HCT116 (cell line): ENCODE measurements around the gene PDZRN4. TPM values are rescaled to one million over a fixed set of nuclear protein-coding genes. Genes with fewer than 3 reads are reported as not detected.

ENCODE experiments used
- ATAC-seq: fragments of 200-7000 bp; cut with Tn5 transposase; 2 replicates; pipeline ENCODE4 v1.9.1; 2020; ENCODE audit warnings: mild to moderate bottlenecking, moderate library complexity
- BruUV-seq: library from RNA; stranded (reverse); fragments of 400-500 nt; replicated peaks from 2 replicates; lab custom pipeline; 2021; lab: Mats Ljungman, UMichigan
- CTCF ChIA-PET: fragments of 300-600 bp; sonication (Branson Sonifier 250); formaldehyde crosslinking; loops from one replicate; lab custom pipeline; 2021; ENCODE audit warnings: antibody characterized with exemption; lab: Charles Lee
- POLR2A ChIA-PET: fragments of 300-600, 350-600 bp; sonication (Branson Sonifier 250); formaldehyde crosslinking; loops from one replicate; lab custom pipeline; 2021; ENCODE audit warnings: antibody characterized with exemption; lab: Charles Lee
- RAD21 ChIA-PET, 2 experiments: fragments of 300-600 bp; sonication (Branson Sonifier 250); formaldehyde crosslinking; loops; one replicate each; lab custom pipeline; 2023; ENCODE audit warnings: low total read pairs in 2 of 2; ENCODE audit not compliant: uncharacterized antibody in 2 of 2, unreplicated experiment in 2 of 2, low non-redundant PET in 1 of 2; lab: Charles Lee
- DNase-seq: peaks from one replicate; pipeline ENCODE4 v3.0.0-alpha.2; 2010; ENCODE audit warnings: low read depth, low spot score
- H2AFZ ChIP-seq: fragments of 200-600 bp; shearing (Covaris generic), sonication (generic); 2 replicates; pipeline ENCODE4 v1.6.1; 2017; ENCODE audit warnings: low read depth, mixed run types, mixed read lengths, antibody characterized with exemption, low read length; ENCODE audit not compliant: poor library complexity, severe bottlenecking
- H3K27ac ChIP-seq: 2 replicates; pipeline ENCODE4 v1.5.1; 2012; ENCODE audit warnings: low read depth, low read length
- H3K27me3 ChIP-seq: fragments of 200-600 bp; sonication (generic); 2 replicates; pipeline ENCODE4 v1.6.1; 2016; ENCODE audit warnings: mixed run types, low read length, mixed read lengths; ENCODE audit not compliant: insufficient read depth
- H3K36me3 ChIP-seq, 2 experiments: fragments of 200-500 bp in 1 of 2; fragments of 200-600 bp in 1 of 2; sonication (Bioruptor generic) in 1 of 2; sonication (generic) in 1 of 2; 2 replicates each; pipeline versions ENCODE4 v1.5.1 to v1.6.1; 2014 to 2016; ENCODE audit warnings: low read length in 2 of 2, inconsistent platforms in 1 of 2, mixed read lengths in 1 of 2, mixed run types in 1 of 2; ENCODE audit not compliant: insufficient read depth in 2 of 2, control insufficient read depth in 1 of 2
- H3K4me1 ChIP-seq, 2 experiments: fragments of 200-600 bp in 1 of 2; sonication (generic) in 1 of 2; 2 replicates each; pipeline versions ENCODE4 v1.5.1 to v1.6.1; 2012 to 2017; ENCODE audit warnings: low read length in 2 of 2, inconsistent platforms in 1 of 2, mild to moderate bottlenecking in 1 of 2, mixed read lengths in 1 of 2, mixed run types in 1 of 2, moderate library complexity in 1 of 2; ENCODE audit not compliant: insufficient read depth in 2 of 2, control insufficient read depth in 1 of 2
- H3K4me2 ChIP-seq: fragments of 200-600 bp; sonication (generic); 2 replicates; pipeline ENCODE4 v1.6.1; 2017; ENCODE audit warnings: mixed run types, low read length, mixed read lengths
- H3K4me3 ChIP-seq, 2 experiments: fragments of 200-600 bp in 1 of 2; sonication (generic) in 1 of 2; replicated peaks in 1 of 2; 2 replicates each; pipeline ENCODE4 v1.5.1; 2011 to 2016; ENCODE audit warnings: low read length in 2 of 2, control low read depth in 1 of 2, low read depth in 1 of 2, mild to moderate bottlenecking in 1 of 2, mixed read lengths in 1 of 2, mixed run types in 1 of 2
- H3K79me2 ChIP-seq: fragments of 200-600 bp; sonication (generic); 2 replicates; pipeline ENCODE4 v1.6.1; 2017; ENCODE audit warnings: mild to moderate bottlenecking, mixed run types, low read length, moderate library complexity, mixed read lengths; ENCODE audit not compliant: insufficient read depth
- H3K9ac ChIP-seq: fragments of 200-600 bp; sonication (generic); 2 replicates; pipeline ENCODE4 v1.6.1; 2016; ENCODE audit warnings: low read length, mixed read lengths
- H3K9me2 ChIP-seq: fragments of 200-600 bp; sonication (generic), shearing (Covaris generic); 2 replicates; pipeline ENCODE4 v1.6.1; 2017; ENCODE audit warnings: mixed run types, mild to moderate bottlenecking, moderate library complexity; ENCODE audit not compliant: insufficient read depth
- H3K9me3 ChIP-seq, 2 experiments: fragments of 200-500 bp in 1 of 2; fragments of 200-600 bp in 1 of 2; sonication (Bioruptor generic) in 1 of 2; sonication (generic) in 1 of 2; 2 replicates each; pipeline ENCODE4 v1.6.1; 2014 to 2017; ENCODE audit warnings: low read length in 2 of 2, mixed read lengths in 2 of 2, inconsistent platforms in 1 of 2, low read depth in 1 of 2, mild to moderate bottlenecking in 1 of 2, mixed run types in 1 of 2, moderate library complexity in 1 of 2; ENCODE audit not compliant: control insufficient read depth in 1 of 2, insufficient read depth in 1 of 2
- H4K20me1 ChIP-seq: fragments of 200-600 bp; sonication (generic), shearing (Covaris generic); 2 replicates; pipeline ENCODE4 v1.6.1; 2017; ENCODE audit warnings: mixed run types, mild to moderate bottlenecking, moderate library complexity; ENCODE audit not compliant: insufficient read depth
- CBX3 ChIP-seq: IDR thresholded peaks from 2 replicates; pipeline ENCODE4 v1.6.1; 2012; ENCODE audit warnings: low read depth
- CEBPB ChIP-seq: IDR thresholded peaks from 2 replicates; pipeline ENCODE4 v1.6.1; 2012; ENCODE audit warnings: low read depth
- EGR1 ChIP-seq: IDR thresholded peaks from 2 replicates; pipeline ENCODE4 v1.6.1; 2012; ENCODE audit warnings: low read depth
- ELF1 ChIP-seq: IDR thresholded peaks from 2 replicates; pipeline ENCODE4 v1.6.1; 2012; ENCODE audit warnings: low read depth, borderline replicate concordance
- EZH2phosphoT487 ChIP-seq: fragments of 200-600 bp; IDR thresholded peaks from 2 replicates; pipeline ENCODE4 v1.6.1; 2018; ENCODE audit warnings: antibody characterized with exemption, borderline replicate concordance
- POLR2A ChIP-seq: IDR thresholded peaks from 2 replicates; pipeline ENCODE4 v1.7.0; 2011; ENCODE audit warnings: borderline replicate concordance; ENCODE audit not compliant: insufficient read depth, insufficient read length; ENCODE audit errors: extremely low read depth
- POLR2AphosphoS5 ChIP-seq: IDR thresholded peaks from 2 replicates; pipeline ENCODE4 v1.6.1; 2011; ENCODE audit warnings: mild to moderate bottlenecking, low read depth, low read length, moderate library complexity
- SIN3A ChIP-seq: IDR thresholded peaks from 2 replicates; pipeline ENCODE4 v1.6.1; 2012; ENCODE audit warnings: low read depth
- SP1 ChIP-seq: IDR thresholded peaks from 2 replicates; pipeline ENCODE4 v1.6.1; 2012; ENCODE audit warnings: low read depth
- SRF ChIP-seq: IDR thresholded peaks from 2 replicates; pipeline ENCODE4 v1.6.1; 2012; ENCODE audit warnings: low read depth
- YY1 ChIP-seq: IDR thresholded peaks from 2 replicates; pipeline ENCODE4 v1.6.1; 2011; ENCODE audit warnings: low read length, low read depth, moderate library complexity, mild to moderate bottlenecking; ENCODE audit not compliant: insufficient replicate concordance; ENCODE audit errors: extremely low read depth
- ZFX ChIP-seq: fragments of 450-650 bp; IDR thresholded peaks from 2 replicates; pipeline ENCODE4 v1.6.1; 2017
- ZNF274 ChIP-seq: fragments of 200-500 bp; sonication (Bioruptor generic); IDR thresholded peaks from 2 replicates; pipeline ENCODE4 v1.6.1; 2014; ENCODE audit warnings: mild to moderate bottlenecking, low read depth, low read length, inconsistent platforms
- intact Hi-C: fragments of 100-400 bp; cut with micrococcal nuclease; formaldehyde crosslinking; loops from 2 replicates; pipeline ENCODE4 v1.10.0; 2022
- total RNA-seq: library from RNA; stranded (reverse); gene quantifications from one replicate; pipeline ENCODE4 v1.2.1, GENCODE V29; 2021; ENCODE audit not compliant: unreplicated experiment
- TF ChIP-seq, protein P1 (sequence below): IDR thresholded peaks from 2 replicates; pipeline ENCODE4 v1.6.1; 2012
- TF ChIP-seq, protein P2 (sequence below), 3 experiments: fragments of 200-600 bp in 1 of 3; sonication (generic) in 1 of 3; IDR thresholded peaks in 2 of 3; conservative IDR thresholded peaks in 1 of 3; 2 replicates each; pipeline ENCODE4 v1.5.1; 2012 to 2017; ENCODE audit warnings: low read depth in 2 of 3, low read length in 2 of 3, antibody characterized with exemption in 1 of 3, borderline replicate concordance in 1 of 3, control low read depth in 1 of 3, mild to moderate bottlenecking in 1 of 3, mixed read lengths in 1 of 3, mixed run types in 1 of 3, moderate library complexity in 1 of 3; ENCODE audit not compliant: insufficient read depth in 1 of 3
- TF ChIP-seq, protein P3 (sequence below): IDR thresholded peaks from 2 replicates; pipeline ENCODE4 v1.6.1; 2012
- TF ChIP-seq, protein P4 (sequence below): IDR thresholded peaks from 2 replicates; pipeline ENCODE4 v1.6.1; 2011; ENCODE audit warnings: mild to moderate bottlenecking, low read length, moderate library complexity; ENCODE audit not compliant: insufficient replicate concordance; ENCODE audit errors: extremely low read depth

The PDZRN4 gene
- total RNA-seq, 1 experiment from 2014 or later, result not detected

DNA sequence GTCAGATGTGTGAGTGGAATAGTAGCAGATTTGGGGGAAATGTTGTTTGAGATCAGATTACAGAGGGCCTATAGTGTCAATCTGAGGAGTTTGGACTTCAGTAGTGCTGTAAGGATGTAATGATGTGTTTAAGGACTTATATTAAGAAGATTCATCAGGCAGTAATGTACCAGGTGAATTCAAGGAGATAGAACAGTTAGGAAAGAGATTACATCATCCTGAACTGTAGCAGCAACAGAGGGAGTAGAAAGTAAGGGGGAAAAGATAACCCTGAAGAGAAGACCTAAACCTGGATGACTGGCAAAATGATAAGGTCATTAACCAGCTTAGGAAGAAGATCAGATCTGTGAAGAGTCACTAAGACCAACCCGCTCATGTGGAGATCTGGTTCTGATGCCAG lies 349.4 kb downstream of the PDZRN4 start:
- Histone ChIP-seq H3K36me3 (no peaks in the 10 kb centered on the region), H3K27me3 (no peaks in the 10 kb centered on the region), H3K27ac (no peak overlapping the region), H3K79me2 (no peaks in the 10 kb centered on the region), H2AFZ (no peak overlapping the region), H4K20me1 (no peaks in the 10 kb centered on the region), H3K4me3 (no peak overlapping the region), H3K9me3 (no peaks in the 10 kb centered on the region), H3K4me1 (no peaks in the 10 kb centered on the region), H3K9ac (no peak overlapping the region), H3K9me2 (no peaks in the 10 kb centered on the region), H3K4me2 (no peak overlapping the region)
- POLR2A ChIA-PET, result no interaction called here
- intact Hi-C loops, result no loop called here
- RAD21 ChIA-PET, result no interaction called here
- no peak for TF ChIP-seq EZH2phosphoT487
- no peak for TF ChIP-seq POLR2A
- TF ChIP-seq, protein P1, sequence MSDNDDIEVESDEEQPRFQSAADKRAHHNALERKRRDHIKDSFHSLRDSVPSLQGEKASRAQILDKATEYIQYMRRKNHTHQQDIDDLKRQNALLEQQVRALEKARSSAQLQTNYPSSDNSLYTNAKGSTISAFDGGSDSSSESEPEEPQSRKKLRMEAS, result no peak
- TF ChIP-seq ZFX, result no peak
- TF ChIP-seq POLR2AphosphoS5, result no peak
- TF ChIP-seq CEBPB, result no peak
- TF ChIP-seq ELF1, result no peak
- TF ChIP-seq SIN3A, result no peak
- no TSS peak for BruUV-seq
- DNase-seq (no peak), ATAC-seq (no peak)
- CTCF ChIA-PET, result no interaction called here

DNA sequence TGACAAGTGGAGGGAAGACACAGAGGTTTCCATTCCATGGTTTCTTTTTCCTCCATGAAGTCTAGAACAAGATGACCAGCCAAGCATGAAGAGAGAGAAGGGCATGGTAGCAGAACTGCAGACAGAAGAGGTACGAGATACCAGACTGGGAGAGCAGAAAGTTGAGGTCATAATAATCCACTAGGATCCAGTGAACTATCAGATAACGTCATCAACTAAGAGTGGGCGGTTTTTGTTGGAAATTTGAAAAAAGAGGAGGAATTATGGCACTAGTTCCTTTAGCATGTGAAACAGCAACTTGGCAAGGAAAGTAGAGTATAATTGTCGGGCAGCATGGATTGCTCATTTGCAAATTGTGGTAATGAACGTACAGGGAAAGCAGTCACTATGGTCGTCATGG lies 357.6 kb downstream of the PDZRN4 start:
- no peak overlapping the region for H2AFZ ChIP-seq
- H3K9ac ChIP-seq, result no peak overlapping the region
- no TSS peak for BruUV-seq
- RAD21 ChIA-PET, result no interaction called here
- H3K36me3 ChIP-seq, result no peaks in the 10 kb centered on the region
- no peak overlapping the region for H3K27ac ChIP-seq
- intact Hi-C loops, result no loop called here
- H3K4me3 ChIP-seq, result no peak overlapping the region
- no peak overlapping the region for H3K4me2 ChIP-seq
- no peaks in the 10 kb centered on the region for H3K9me3 ChIP-seq
- no peaks in the 10 kb centered on the region for H3K27me3 ChIP-seq
- H3K4me1 ChIP-seq, result no peaks in the 10 kb centered on the region
- ATAC-seq, result no peak
- no peaks in the 10 kb centered on the region for H4K20me1 ChIP-seq
- CTCF ChIA-PET, result no interaction called here
- DNase-seq, result no peak
- H3K9me2 ChIP-seq, result no peaks in the 10 kb centered on the region
- POLR2A ChIA-PET, result no interaction called here
- H3K79me2 ChIP-seq, result no peaks in the 10 kb centered on the region
- TF ChIP-seq SIN3A, result no peak
- no peak for TF ChIP-seq ZNF274
- TF ChIP-seq, protein P2, sequence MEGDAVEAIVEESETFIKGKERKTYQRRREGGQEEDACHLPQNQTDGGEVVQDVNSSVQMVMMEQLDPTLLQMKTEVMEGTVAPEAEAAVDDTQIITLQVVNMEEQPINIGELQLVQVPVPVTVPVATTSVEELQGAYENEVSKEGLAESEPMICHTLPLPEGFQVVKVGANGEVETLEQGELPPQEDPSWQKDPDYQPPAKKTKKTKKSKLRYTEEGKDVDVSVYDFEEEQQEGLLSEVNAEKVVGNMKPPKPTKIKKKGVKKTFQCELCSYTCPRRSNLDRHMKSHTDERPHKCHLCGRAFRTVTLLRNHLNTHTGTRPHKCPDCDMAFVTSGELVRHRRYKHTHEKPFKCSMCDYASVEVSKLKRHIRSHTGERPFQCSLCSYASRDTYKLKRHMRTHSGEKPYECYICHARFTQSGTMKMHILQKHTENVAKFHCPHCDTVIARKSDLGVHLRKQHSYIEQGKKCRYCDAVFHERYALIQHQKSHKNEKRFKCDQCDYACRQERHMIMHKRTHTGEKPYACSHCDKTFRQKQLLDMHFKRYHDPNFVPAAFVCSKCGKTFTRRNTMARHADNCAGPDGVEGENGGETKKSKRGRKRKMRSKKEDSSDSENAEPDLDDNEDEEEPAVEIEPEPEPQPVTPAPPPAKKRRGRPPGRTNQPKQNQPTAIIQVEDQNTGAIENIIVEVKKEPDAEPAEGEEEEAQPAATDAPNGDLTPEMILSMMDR (IDR thresholded peaks at IDR 0.05 in 2 of 3, conservative IDR thresholded peaks at IDR 0.05 in 1 of 3; ENCODE audit: borderline replicate concordance in 1 of 3, insufficient read depth in 1 of 3, low read depth in 2 of 3, low read length in 2 of 3), result no peak
- TF ChIP-seq SRF, result no peak
- TF ChIP-seq YY1, result no peak
- no peak for TF ChIP-seq SP1
- TF ChIP-seq ZFX, result no peak
- TF ChIP-seq POLR2A, result no peak
- TF ChIP-seq EZH2phosphoT487, result no peak
- no peak for TF ChIP-seq EGR1
- TF ChIP-seq ELF1, result no peak
- no peak for TF ChIP-seq CBX3
- TF ChIP-seq, protein P3, sequence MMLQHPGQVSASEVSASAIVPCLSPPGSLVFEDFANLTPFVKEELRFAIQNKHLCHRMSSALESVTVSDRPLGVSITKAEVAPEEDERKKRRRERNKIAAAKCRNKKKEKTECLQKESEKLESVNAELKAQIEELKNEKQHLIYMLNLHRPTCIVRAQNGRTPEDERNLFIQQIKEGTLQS, result no peak
- TF ChIP-seq POLR2AphosphoS5, result no peak
- TF ChIP-seq, protein P4, sequence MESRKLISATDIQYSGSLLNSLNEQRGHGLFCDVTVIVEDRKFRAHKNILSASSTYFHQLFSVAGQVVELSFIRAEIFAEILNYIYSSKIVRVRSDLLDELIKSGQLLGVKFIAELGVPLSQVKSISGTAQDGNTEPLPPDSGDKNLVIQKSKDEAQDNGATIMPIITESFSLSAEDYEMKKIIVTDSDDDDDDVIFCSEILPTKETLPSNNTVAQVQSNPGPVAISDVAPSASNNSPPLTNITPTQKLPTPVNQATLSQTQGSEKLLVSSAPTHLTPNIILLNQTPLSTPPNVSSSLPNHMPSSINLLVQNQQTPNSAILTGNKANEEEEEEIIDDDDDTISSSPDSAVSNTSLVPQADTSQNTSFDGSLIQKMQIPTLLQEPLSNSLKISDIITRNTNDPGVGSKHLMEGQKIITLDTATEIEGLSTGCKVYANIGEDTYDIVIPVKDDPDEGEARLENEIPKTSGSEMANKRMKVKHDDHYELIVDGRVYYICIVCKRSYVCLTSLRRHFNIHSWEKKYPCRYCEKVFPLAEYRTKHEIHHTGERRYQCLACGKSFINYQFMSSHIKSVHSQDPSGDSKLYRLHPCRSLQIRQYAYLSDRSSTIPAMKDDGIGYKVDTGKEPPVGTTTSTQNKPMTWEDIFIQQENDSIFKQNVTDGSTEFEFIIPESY, result no peak
